SH-SY5Y (cell line): ENCODE measurements around the gene PCDHGA1.

Experiments
- GATA2 ChIP-seq: IDR thresholded peaks from 2 replicates; pipeline ENCODE4 v1.6.1; 2011; ENCODE audit warnings: mild to moderate bottlenecking, low read depth, low read length
- GATA3 ChIP-seq: IDR thresholded peaks from 2 replicates; pipeline ENCODE4 v1.6.1; 2011; ENCODE audit warnings: low read depth, mild to moderate bottlenecking, low read length, moderate library complexity

GRCh38 chr5:141517880-141518617 lies 187.7 kb downstream of the PCDHGA1 start:
- TF ChIP-seq GATA2, result peak; percentile 44
- no peak for TF ChIP-seq GATA3
